IMR-90 (cell line): ENCODE measurements around the gene RXFP1. TPM values are rescaled to one million over a fixed set of nuclear protein-coding genes. Genes with fewer than 3 reads are reported as not detected.

Experiments
- ATAC-seq: fragments of 200-7000 bp; cut with Tn5 transposase; 2 replicates; pipeline ENCODE4 v1.9.1; 2020; ENCODE audit warnings: low read depth, mild to moderate bottlenecking, moderate library complexity
- BruUV-seq: library from RNA; stranded (reverse); fragments of 400-500 nt; replicated peaks from 2 replicates; lab custom pipeline; 2021; lab: Mats Ljungman, UMichigan
- CTCF ChIA-PET: fragments of 300-600 bp; formaldehyde crosslinking; extraction: SDS; loops from one replicate; lab custom pipeline; 2021; ENCODE audit warnings: antibody characterized with exemption; lab: Yijun Ruan, JAX
- POLR2A ChIA-PET: fragments of 300-600 bp; sonication (Branson Sonifier 250); formaldehyde crosslinking; loops from one replicate; lab custom pipeline; 2022; ENCODE audit warnings: antibody characterized with exemption; ENCODE audit not compliant: unreplicated experiment; lab: Charles Lee
- DNase-seq: peaks from one replicate; pipeline ENCODE4 v3.0.0; 2013
- H2AFZ ChIP-seq: replicated peaks from 2 replicates; pipeline ENCODE3; 2013; ENCODE audit warnings: low read length, mild to moderate bottlenecking; ENCODE audit not compliant: poor library complexity
- H2AK5ac ChIP-seq: 2 replicates; pipeline ENCODE4 v1.6.1; 2013; ENCODE audit warnings: low read depth, low read length, inconsistent platforms
- H2AK9ac ChIP-seq: replicated peaks from 2 replicates; pipeline ENCODE3; 2013; ENCODE audit warnings: mild to moderate bottlenecking, low read depth, low read length, moderate library complexity; ENCODE audit not compliant: poor library complexity
- H2BK120ac ChIP-seq: 2 replicates; pipeline ENCODE4 v1.6.1; 2013; ENCODE audit warnings: low read depth, low read length, inconsistent platforms
- H2BK15ac ChIP-seq: 3 replicates; pipeline ENCODE4 v1.6.1; 2013; ENCODE audit warnings: low read depth, low read length, inconsistent platforms
- H2BK20ac ChIP-seq: 2 replicates; pipeline ENCODE4 v1.6.1; 2013; ENCODE audit warnings: low read depth, mild to moderate bottlenecking, inconsistent platforms, low read length, moderate library complexity
- H2BK5ac ChIP-seq: 2 replicates; pipeline ENCODE4 v1.6.1; 2013; ENCODE audit warnings: mild to moderate bottlenecking, low read depth, low read length, inconsistent platforms; ENCODE audit not compliant: poor library complexity, severe bottlenecking
- H3K14ac ChIP-seq: replicated peaks from 2 replicates; pipeline ENCODE4 v1.6.1; 2013; ENCODE audit warnings: low read depth, low read length, inconsistent platforms
- H3K18ac ChIP-seq: 2 replicates; pipeline ENCODE4 v1.6.1; 2013; ENCODE audit warnings: low read depth, low read length, control low read depth
- H3K23ac ChIP-seq: 2 replicates; pipeline ENCODE4 v1.6.1; 2013; ENCODE audit warnings: low read depth, low read length, inconsistent platforms
- H3K27ac ChIP-seq: 2 replicates; pipeline ENCODE4 v1.5.1; 2013; ENCODE audit warnings: mild to moderate bottlenecking, control low read depth, low read length; ENCODE audit not compliant: insufficient read depth
- H3K27me3 ChIP-seq: 2 replicates; pipeline ENCODE4 v1.6.1; 2013; ENCODE audit warnings: low read length; ENCODE audit not compliant: control insufficient read depth, insufficient read depth
- H3K36me3 ChIP-seq: 2 replicates; pipeline ENCODE4 v1.6.1; 2013; ENCODE audit warnings: low read length, mixed read lengths; ENCODE audit not compliant: control insufficient read depth, insufficient read depth
- H3K4ac ChIP-seq: 2 replicates; pipeline ENCODE4 v1.6.1; 2013; ENCODE audit warnings: low read depth, low read length, inconsistent platforms
- H3K4me1 ChIP-seq: 2 replicates; pipeline ENCODE4 v1.6.1; 2013; ENCODE audit warnings: low read length, mixed read lengths; ENCODE audit not compliant: control insufficient read depth, insufficient read depth
- H3K4me2 ChIP-seq: 2 replicates; pipeline ENCODE4 v1.6.1; 2013; ENCODE audit warnings: low read depth, mild to moderate bottlenecking, control low read depth, low read length, moderate library complexity
- H3K4me3 ChIP-seq: 2 replicates; pipeline ENCODE4 v1.5.1; 2013; ENCODE audit warnings: low read depth, mild to moderate bottlenecking, control low read depth, low read length, moderate library complexity; ENCODE audit not compliant: insufficient read depth
- H3K56ac ChIP-seq: 2 replicates; pipeline ENCODE4 v1.6.1; 2013; ENCODE audit warnings: low read length, inconsistent platforms; ENCODE audit not compliant: insufficient read depth; ENCODE audit errors: extremely low read depth
- H3K79me1 ChIP-seq, 2 experiments: 2 replicates each; pipeline ENCODE4 v1.6.1; 2013; ENCODE audit warnings: low read length in 2 of 2, inconsistent platforms in 1 of 2, low read depth in 1 of 2
- H3K9ac ChIP-seq: 2 replicates; pipeline ENCODE4 v1.6.1; 2013; ENCODE audit warnings: low read depth, low read length, control low read depth
- H3K9me1 ChIP-seq: 2 replicates; pipeline ENCODE4 v1.6.1; 2013; ENCODE audit warnings: low read length, inconsistent platforms; ENCODE audit not compliant: insufficient read depth
- H3K9me3 ChIP-seq: 2 replicates; pipeline ENCODE4 v1.6.1; 2013; ENCODE audit warnings: low read length; ENCODE audit not compliant: control insufficient read depth, insufficient read depth
- H4K20me1 ChIP-seq: 2 replicates; pipeline ENCODE4 v1.6.1; 2013; ENCODE audit warnings: low read length, inconsistent platforms; ENCODE audit not compliant: insufficient read depth
- H4K5ac ChIP-seq: 2 replicates; pipeline ENCODE4 v1.6.1; 2013; ENCODE audit warnings: mild to moderate bottlenecking, low read depth, low read length, control low read depth
- H4K8ac ChIP-seq, 2 experiments: 2 replicates each; pipeline ENCODE4 v1.6.1; 2013; ENCODE audit warnings: low read depth in 2 of 2, low read length in 2 of 2, control low read depth in 1 of 2, inconsistent platforms in 1 of 2
- H4K91ac ChIP-seq: 2 replicates; pipeline ENCODE4 v1.6.1; 2013; ENCODE audit warnings: low read depth, low read length, inconsistent platforms; ENCODE audit not compliant: insufficient read depth
- BHLHE40 ChIP-seq: fragments of 150-350 bp; IDR thresholded peaks from 2 replicates; pipeline ENCODE4 v1.6.1; 2016; ENCODE audit warnings: mild to moderate bottlenecking, low read depth, low read length
- CEBPB ChIP-seq: IDR thresholded peaks from 2 replicates; pipeline ENCODE4 v1.6.1; 2012; ENCODE audit warnings: low read depth, low read length, improper control_type of control experiment
- CHD1 ChIP-seq: IDR thresholded peaks from 2 replicates; pipeline ENCODE4 v1.6.1; 2012; ENCODE audit warnings: low read depth, low read length, improper control_type of control experiment
- ELK1 ChIP-seq: fragments of 150-350 bp; IDR thresholded peaks from 2 replicates; pipeline ENCODE4 v1.6.1; 2016; ENCODE audit warnings: low read depth, mild to moderate bottlenecking, low read length, moderate library complexity, borderline replicate concordance
- FOS ChIP-seq: fragments of 150-350 bp; IDR thresholded peaks from 2 replicates; pipeline ENCODE4 v1.6.1; 2016; ENCODE audit warnings: low read depth, low read length
- MAFK ChIP-seq: IDR thresholded peaks from 2 replicates; pipeline ENCODE4 v1.6.1; 2012; ENCODE audit warnings: low read depth, low read length, improper control_type of control experiment
- MAZ ChIP-seq: IDR thresholded peaks from 2 replicates; pipeline ENCODE4 v1.6.1; 2012; ENCODE audit warnings: low read depth, mild to moderate bottlenecking, low read length, improper control_type of control experiment, moderate library complexity, borderline replicate concordance
- MXI1 ChIP-seq: IDR thresholded peaks from 2 replicates; pipeline ENCODE4 v1.6.1; 2012; ENCODE audit warnings: low read depth, mild to moderate bottlenecking, low read length, moderate library complexity, borderline replicate concordance
- NFE2L2 ChIP-seq: fragments of 150-350 bp; IDR thresholded peaks from 2 replicates; pipeline ENCODE4 v1.6.1; 2016; ENCODE audit warnings: low read depth, mild to moderate bottlenecking, low read length
- RAD21 ChIP-seq: IDR thresholded peaks from 2 replicates; pipeline ENCODE4 v1.6.1; 2012; ENCODE audit warnings: low read length, improper control_type of control experiment
- RCOR1 ChIP-seq: IDR thresholded peaks from 2 replicates; pipeline ENCODE4 v1.6.1; 2012; ENCODE audit warnings: mild to moderate bottlenecking, low read length, improper control_type of control experiment; ENCODE audit not compliant: insufficient replicate concordance
- RFX5 ChIP-seq: IDR thresholded peaks from 2 replicates; pipeline ENCODE4 v1.8.0; 2012; ENCODE audit warnings: low read depth, mild to moderate bottlenecking, low read length, moderate library complexity
- USF2 ChIP-seq: fragments of 150-350 bp; IDR thresholded peaks from 2 replicates; pipeline ENCODE4 v1.6.1; 2017; ENCODE audit warnings: mild to moderate bottlenecking, antibody characterized with exemption, low read length, low read depth
- WGBS, 2 experiments: methylation state at CpG; one replicate each; pipeline versions ENCODE4 v1.1.5 to v1.1.7; 2013; ENCODE audit warnings: missing lambda C conversion rate in 2 of 2; ENCODE audit not compliant: insufficient read length in 1 of 2; ENCODE audit errors: extremely low coverage in 2 of 2; 5-methylcytosine and 5-hydroxymethylcytosine counted together
- dilution Hi-C: fragments of 300-500 bp; cut with HindIII; formaldehyde crosslinking; loops from one replicate; pipeline ENCODE4 v1.14.3; 2018; ENCODE audit warnings: low sequenced_read_pairs; ENCODE audit not compliant: unreplicated experiment
- in situ Hi-C: fragments of 300-500 bp; cut with MboI; formaldehyde crosslinking; loops from 3 replicates; pipeline ENCODE4 v1.14.3; 2019; ENCODE audit warnings: low sequenced_read_pairs, inconsistent platforms, mixed read lengths
- intact Hi-C: fragments of 100-400 bp; cut with micrococcal nuclease; formaldehyde crosslinking; loops from 2 replicates; pipeline ENCODE4 v1.10.0; 2022
- polyA plus RNA-seq, 3 experiments: library from polyadenylated mRNA; depleted of rRNA; stranded (reverse); fragments of >200 nt; gene quantifications; 2 replicates each; pipeline ENCODE4 v1.2.3, GENCODE V29; 2012; ENCODE audit warnings: low replicate concordance in 1 of 3
- total RNA-seq: library from RNA; depleted of rRNA; stranded (reverse); fragments of >200 nt; gene quantifications from 2 replicates; pipeline ENCODE4 v1.2.3, GENCODE V29; 2012

Gene RXFP1
- total and polyA plus RNA-seq, 2 of the 4 experiments (the other 2 are of a cell fraction): not detected

DNA sequence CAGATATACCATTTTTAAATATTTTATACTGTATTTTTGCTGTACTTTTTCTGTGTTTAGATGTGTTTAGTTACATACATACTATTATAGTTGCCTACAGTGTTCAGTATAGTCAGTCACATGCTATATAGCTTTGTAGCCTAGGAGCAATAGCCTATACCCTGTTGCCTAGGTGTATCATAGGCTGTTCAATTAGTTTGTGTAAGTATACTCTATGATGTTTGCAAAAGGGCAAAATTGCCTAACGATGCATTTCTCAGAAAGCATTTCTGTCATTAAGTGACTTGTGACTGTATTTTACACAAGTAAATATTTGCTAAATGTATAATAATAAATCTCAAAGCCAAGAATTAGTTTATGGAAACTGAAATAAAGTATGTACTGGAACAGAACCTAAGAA lies 159.9 kb downstream of the RXFP1 start:
- in situ Hi-C loops (no loop called here), intact Hi-C loops (no loop called here), dilution Hi-C loops (no loop called here)
- H3K23ac ChIP-seq: no peak overlapping the region
- no CpG with 5 or more reads among the region's 1 CpG for WGBS, 2 experiments
- DNase-seq (no peak), ATAC-seq (no peak)
- no peak overlapping the region for H3K56ac ChIP-seq
- ChIA-PET CTCF (no interaction called here), POLR2A (no interaction called here)
- no peak for TF ChIP-seq NFE2L2
- TF ChIP-seq MAZ: no peak
- no peak for TF ChIP-seq CEBPB
- no peak for TF ChIP-seq USF2
- no peak for TF ChIP-seq RAD21
- TF ChIP-seq BHLHE40: no peak
- TF ChIP-seq RFX5: no peak
- no peak for TF ChIP-seq CHD1
- TF ChIP-seq MAFK: no peak
- TF ChIP-seq MXI1: no peak
- no peak for TF ChIP-seq ELK1
- no peak for TF ChIP-seq FOS
- no peak for TF ChIP-seq RCOR1
- no peak overlapping the region for H3K4me2 ChIP-seq
- H3K27me3 ChIP-seq: no peaks in the 10 kb centered on the region
- H3K4ac ChIP-seq: no peak overlapping the region
- no peak overlapping the region for H2AK5ac ChIP-seq
- H3K36me3 ChIP-seq: no peaks in the 10 kb centered on the region
- no peak overlapping the region for H4K91ac ChIP-seq
- no peak overlapping the region for H3K27ac ChIP-seq
- no peak overlapping the region for H2BK5ac ChIP-seq
- H4K8ac ChIP-seq: no peak overlapping the region
- no peak overlapping the region for H2AFZ ChIP-seq
- no peak overlapping the region for H2BK20ac ChIP-seq
- H4K5ac ChIP-seq: no peak overlapping the region
- no peak overlapping the region for H3K18ac ChIP-seq
- no TSS peak for BruUV-seq
- H2BK120ac ChIP-seq: no peak overlapping the region
- no peak overlapping the region for H2AK9ac ChIP-seq
- no peaks in the 10 kb centered on the region for H3K4me1 ChIP-seq
- no peaks in the 10 kb centered on the region for H4K20me1 ChIP-seq
- no peak overlapping the region for H3K14ac ChIP-seq
- no peak overlapping the region for H2BK15ac ChIP-seq
- H3K9me3 ChIP-seq: no peaks in the 10 kb centered on the region
- H3K79me1 ChIP-seq: peaks cover 3 to 5% of the 10 kb centered on the region in 2 experiments; a peak in 2 of 4 replicates
- no peak overlapping the region for H3K4me3 ChIP-seq
- H3K9ac ChIP-seq: no peak overlapping the region
- no peaks in the 10 kb centered on the region for H3K9me1 ChIP-seq
